Esophagus muscularis mucosa (tissue), 3 donors: ENCODE measurements around the gene TNRC6C.

Experiments
- EP300 ChIP-seq: sonication (generic); formaldehyde crosslinking; IDR thresholded peaks from one replicate; pipeline ENCODE4 v1.6.1; 2017; ENCODE audit warnings: antibody characterized with exemption
- TF ChIP-seq, protein P1 (sequence below), 3 experiments: fragments of 200-600 bp in 2 of 3; fragments of 450-650 bp in 1 of 3; sonication (generic) in 2 of 3; IDR thresholded peaks; one replicate each; pipeline ENCODE4 v1.5.1; 2017 to 2019; ENCODE audit warnings: antibody characterized with exemption in 3 of 3, mild to moderate bottlenecking in 2 of 3, moderate library complexity in 1 of 3

DNA sequence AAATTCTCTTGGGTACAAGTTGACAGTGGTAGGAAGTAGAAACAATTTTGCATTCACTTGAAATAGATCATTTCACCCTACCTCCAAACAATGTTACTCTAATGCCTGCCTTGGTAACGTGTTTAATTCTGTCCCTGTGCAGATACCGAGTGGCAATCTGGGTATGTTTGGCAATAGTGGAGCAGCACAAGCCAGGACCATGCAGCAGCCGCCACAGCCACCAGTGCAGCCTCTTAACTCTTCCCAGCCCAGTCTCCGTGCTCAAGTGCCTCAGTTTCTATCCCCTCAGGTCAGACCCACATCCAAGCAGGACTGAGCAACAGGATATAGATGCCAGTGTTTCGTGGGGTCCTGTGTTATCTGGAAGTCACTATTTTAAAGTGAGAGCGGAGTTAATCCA lies 120.8 kb downstream of the TNRC6C start:
- TF ChIP-seq EP300 = no peak
- TF ChIP-seq, protein P1, sequence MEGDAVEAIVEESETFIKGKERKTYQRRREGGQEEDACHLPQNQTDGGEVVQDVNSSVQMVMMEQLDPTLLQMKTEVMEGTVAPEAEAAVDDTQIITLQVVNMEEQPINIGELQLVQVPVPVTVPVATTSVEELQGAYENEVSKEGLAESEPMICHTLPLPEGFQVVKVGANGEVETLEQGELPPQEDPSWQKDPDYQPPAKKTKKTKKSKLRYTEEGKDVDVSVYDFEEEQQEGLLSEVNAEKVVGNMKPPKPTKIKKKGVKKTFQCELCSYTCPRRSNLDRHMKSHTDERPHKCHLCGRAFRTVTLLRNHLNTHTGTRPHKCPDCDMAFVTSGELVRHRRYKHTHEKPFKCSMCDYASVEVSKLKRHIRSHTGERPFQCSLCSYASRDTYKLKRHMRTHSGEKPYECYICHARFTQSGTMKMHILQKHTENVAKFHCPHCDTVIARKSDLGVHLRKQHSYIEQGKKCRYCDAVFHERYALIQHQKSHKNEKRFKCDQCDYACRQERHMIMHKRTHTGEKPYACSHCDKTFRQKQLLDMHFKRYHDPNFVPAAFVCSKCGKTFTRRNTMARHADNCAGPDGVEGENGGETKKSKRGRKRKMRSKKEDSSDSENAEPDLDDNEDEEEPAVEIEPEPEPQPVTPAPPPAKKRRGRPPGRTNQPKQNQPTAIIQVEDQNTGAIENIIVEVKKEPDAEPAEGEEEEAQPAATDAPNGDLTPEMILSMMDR (IDR thresholded peaks at IDR 0.05) = no peak
